Tibial artery (tissue), 4 donors: ENCODE measurements around the gene ZNF593.

Experiments used
- DNase-seq, 2 donors: peaks; one replicate each; pipeline ENCODE4 v3.0.0-alpha.2; 2019
- H3K27ac ChIP-seq, 2 donors: fragments of 200-600 bp; sonication (generic) in 1 of 2; 1 replicate in 1 of 2; 2 replicates in 1 of 2; pipeline ENCODE4 v1.5.1; 2018 to 2019; ENCODE audit warnings: mild to moderate bottlenecking in 1 of 2
- H3K27me3 ChIP-seq, 2 donors: fragments of 200-600 bp; sonication (generic) in 1 of 2; one replicate each; pipeline versions ENCODE4 v1.5.1 to v1.6.0; 2016 to 2019
- H3K36me3 ChIP-seq, 3 donors: fragments of 200-600 bp; sonication (generic) in 2 of 3; one replicate each; pipeline ENCODE4 v1.5.1; 2016 to 2019; ENCODE audit warnings: mild to moderate bottlenecking in 2 of 3
- H3K4me1 ChIP-seq, 4 donors: fragments of 200-600 bp; sonication (generic) in 2 of 4; 1 replicate in 3 of 4; 2 replicates in 1 of 4; pipeline ENCODE4 v1.5.1; 2016 to 2019
- H3K4me3 ChIP-seq, 2 donors: fragments of 200-600 bp; sonication (generic) in 1 of 2; 1 replicate in 1 of 2; 2 replicates in 1 of 2; pipeline ENCODE4 v1.5.1; 2018 to 2019; ENCODE audit warnings: mild to moderate bottlenecking in 2 of 2
- H3K9me3 ChIP-seq, 3 donors: fragments of 200-600 bp; sonication (generic) in 1 of 3; one replicate each; pipeline ENCODE4 v1.5.1; 2016 to 2019
- intact Hi-C: fragments of 100-400 bp; cut with DNase I; formaldehyde crosslinking; loops from one replicate; pipeline ENCODE4 v1.15.0; 2023; ENCODE audit warnings: low total_unique reads
- TF ChIP-seq, protein P1 (sequence below), 2 experiments: fragments of 200-600 bp in 1 of 2; fragments of 450-650 bp in 1 of 2; IDR thresholded peaks; one replicate each; pipeline ENCODE4 v1.5.1; 2017 to 2019; ENCODE audit warnings: antibody characterized with exemption in 2 of 2, mild to moderate bottlenecking in 1 of 2, moderate library complexity in 1 of 2

ZNF593 gene

DNA sequence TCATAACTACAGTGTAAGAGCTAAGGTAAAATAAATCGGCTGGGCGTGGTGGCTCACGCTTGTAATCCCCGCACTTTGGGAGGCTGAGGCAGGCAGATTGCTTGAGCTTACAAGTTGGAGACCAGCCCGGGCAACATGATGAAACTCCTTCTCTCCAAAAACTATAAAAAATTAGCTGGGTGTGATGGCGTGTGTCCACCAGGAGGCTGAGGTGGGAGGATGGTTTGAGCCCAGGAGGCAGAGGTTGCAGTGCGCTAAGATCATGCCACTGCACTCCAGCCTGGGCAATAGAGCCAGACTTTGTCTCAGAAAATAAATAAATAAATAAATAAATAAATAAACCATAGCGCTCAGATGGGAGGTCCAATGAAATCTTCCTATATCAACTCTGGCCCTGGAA, 27.5 kb upstream of the ZNF593 start:
- no peak for DNase-seq
- intact Hi-C loops: loop anchor here (5.0 kb wide), 1 partner anchor 105 kb away; no protein-coding TSS in a partner anchor
- TF ChIP-seq, protein P1, sequence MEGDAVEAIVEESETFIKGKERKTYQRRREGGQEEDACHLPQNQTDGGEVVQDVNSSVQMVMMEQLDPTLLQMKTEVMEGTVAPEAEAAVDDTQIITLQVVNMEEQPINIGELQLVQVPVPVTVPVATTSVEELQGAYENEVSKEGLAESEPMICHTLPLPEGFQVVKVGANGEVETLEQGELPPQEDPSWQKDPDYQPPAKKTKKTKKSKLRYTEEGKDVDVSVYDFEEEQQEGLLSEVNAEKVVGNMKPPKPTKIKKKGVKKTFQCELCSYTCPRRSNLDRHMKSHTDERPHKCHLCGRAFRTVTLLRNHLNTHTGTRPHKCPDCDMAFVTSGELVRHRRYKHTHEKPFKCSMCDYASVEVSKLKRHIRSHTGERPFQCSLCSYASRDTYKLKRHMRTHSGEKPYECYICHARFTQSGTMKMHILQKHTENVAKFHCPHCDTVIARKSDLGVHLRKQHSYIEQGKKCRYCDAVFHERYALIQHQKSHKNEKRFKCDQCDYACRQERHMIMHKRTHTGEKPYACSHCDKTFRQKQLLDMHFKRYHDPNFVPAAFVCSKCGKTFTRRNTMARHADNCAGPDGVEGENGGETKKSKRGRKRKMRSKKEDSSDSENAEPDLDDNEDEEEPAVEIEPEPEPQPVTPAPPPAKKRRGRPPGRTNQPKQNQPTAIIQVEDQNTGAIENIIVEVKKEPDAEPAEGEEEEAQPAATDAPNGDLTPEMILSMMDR (IDR thresholded peaks at IDR 0.05): no peak
- H3K4me3 ChIP-seq: no peak overlapping the region
- no peaks in the 10 kb centered on the region for H3K36me3 ChIP-seq
- peaks cover 0 to 26% of the 10 kb centered on the region in 2 donors for H3K27me3 ChIP-seq
- H3K27ac ChIP-seq: no peak overlapping the region
- peaks cover 0 to 5% (median 0%) of the 10 kb centered on the region in 4 donors for H3K4me1 ChIP-seq
- no peaks in the 10 kb centered on the region for H3K9me3 ChIP-seq

DNA sequence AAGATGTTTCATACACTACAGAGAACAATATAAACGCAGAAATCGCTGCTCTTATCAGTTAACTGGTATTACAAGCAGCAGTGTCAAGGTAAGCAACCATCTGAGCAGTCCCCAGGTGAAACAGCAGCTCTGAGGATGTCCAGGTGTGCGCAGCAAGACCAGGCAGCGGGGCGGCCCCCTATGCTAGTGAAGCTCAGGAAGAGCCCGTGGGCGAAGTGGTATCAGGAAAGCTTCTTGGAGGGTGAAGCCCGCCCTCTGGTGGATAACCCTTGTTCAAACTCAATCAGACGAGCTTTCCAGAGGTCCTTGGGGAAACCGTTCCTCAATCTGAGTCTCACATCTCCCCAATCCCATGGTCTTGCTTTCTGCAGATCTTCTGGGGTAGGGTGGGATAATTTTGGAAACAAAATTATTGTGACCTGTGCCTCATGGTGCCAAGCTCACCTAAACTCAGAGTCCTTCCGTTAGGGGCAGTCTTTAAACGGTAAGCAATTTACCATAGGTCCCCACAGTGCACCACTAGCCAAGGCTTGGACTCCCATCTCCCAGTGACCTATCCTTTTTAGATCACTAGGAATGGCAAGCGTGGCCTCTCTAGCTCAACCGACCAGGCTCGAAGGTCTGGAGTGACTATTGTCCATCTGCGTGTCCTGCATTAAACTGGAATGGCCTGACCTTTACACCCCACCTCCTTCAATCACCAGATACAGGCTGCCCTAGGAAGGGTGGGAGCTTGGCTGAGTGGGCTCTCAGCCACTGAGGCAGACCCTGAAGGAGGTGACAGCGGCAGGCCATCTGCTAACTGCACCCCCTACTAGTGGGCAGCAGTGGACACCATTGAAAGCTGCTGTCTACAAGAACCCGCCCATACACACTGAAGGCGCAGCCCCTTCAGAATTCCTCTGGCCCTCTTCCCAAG, 24.4 kb upstream of the ZNF593 start:
- H3K27ac ChIP-seq: no peak overlapping the region
- peaks cover 0 to 5% (median 0%) of the 10 kb centered on the region in 4 donors for H3K4me1 ChIP-seq
- no peak overlapping the region for H3K4me3 ChIP-seq
- intact Hi-C loops: loop anchor here (5.0 kb wide), 1 partner anchor 43 kb away; no protein-coding TSS in a partner anchor
- TF ChIP-seq, protein P1 (IDR thresholded peaks at IDR 0.05): peak; percentile 71 to 74
- H3K27me3 ChIP-seq: peaks cover 0 to 31% of the 10 kb centered on the region in 2 donors
- DNase-seq: peak; percentile 77 to 83
- no peaks in the 10 kb centered on the region for H3K36me3 ChIP-seq
- no peaks in the 10 kb centered on the region for H3K9me3 ChIP-seq

DNA sequence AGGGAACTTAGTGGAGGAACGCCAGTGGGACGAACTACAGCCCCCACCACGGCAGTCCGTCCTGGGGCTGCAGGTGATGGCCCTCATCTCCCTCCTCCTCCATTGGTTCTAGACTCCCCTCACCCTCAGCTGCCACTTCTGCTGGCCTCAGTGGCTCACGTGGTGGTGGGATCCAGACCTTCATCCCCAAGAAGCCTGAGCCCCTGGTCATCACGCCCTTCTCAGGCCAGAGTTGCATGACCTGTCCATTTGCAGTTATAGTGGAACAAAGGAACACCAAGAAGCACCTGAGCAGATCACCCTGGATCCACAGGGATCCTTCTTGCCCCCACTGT, 23.8 kb upstream of the ZNF593 start:
- TF ChIP-seq, protein P1 (IDR thresholded peaks at IDR 0.05): no peak
- DNase-seq: no peak
- intact Hi-C loops: loop anchor here (1.0 to 5.0 kb wide), 2 partner anchors 23 to 44 kb away; partner anchors contain the start of gene ZNF593
- H3K4me3 ChIP-seq: no peak overlapping the region
- H3K36me3 ChIP-seq: no peaks in the 10 kb centered on the region
- H3K27me3 ChIP-seq: peaks cover 0 to 32% of the 10 kb centered on the region in 2 donors
- H3K9me3 ChIP-seq: no peaks in the 10 kb centered on the region
- H3K4me1 ChIP-seq: peaks cover 0 to 5% (median 0%) of the 10 kb centered on the region in 4 donors
- no peak overlapping the region for H3K27ac ChIP-seq

DNA sequence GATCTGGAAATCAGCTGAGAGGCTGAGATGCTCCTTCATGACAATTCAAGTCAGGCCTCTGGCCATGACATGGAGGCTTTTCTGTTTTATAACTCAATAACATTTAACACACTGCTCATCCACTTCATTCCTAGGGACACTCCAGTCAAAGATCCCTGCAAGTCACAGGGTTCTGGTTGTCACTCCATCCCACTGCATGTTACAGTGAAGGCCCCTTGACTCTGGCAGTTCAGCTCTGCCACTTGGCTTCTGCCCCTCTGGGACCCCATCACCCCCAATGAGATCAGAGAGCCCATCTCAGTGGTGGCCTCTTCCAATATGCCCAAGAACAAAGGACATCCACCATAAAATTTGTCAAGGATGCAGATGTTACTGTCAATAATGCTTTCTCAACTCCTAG, 20.8 kb upstream of the ZNF593 start:
- intact Hi-C loops: loop anchor here (5.0 kb wide), 1 partner anchor 47 kb away; no protein-coding TSS in a partner anchor
- Histone ChIP-seq H3K27me3 (peaks cover 0 to 27% of the 10 kb centered on the region in 2 donors), H3K27ac (no peak overlapping the region), H3K4me3 (no peak overlapping the region), H3K9me3 (no peaks in the 10 kb centered on the region), H3K4me1 (peaks cover 0 to 5% (median 0%) of the 10 kb centered on the region in 4 donors), H3K36me3 (no peaks in the 10 kb centered on the region)
- TF ChIP-seq, protein P1 (IDR thresholded peaks at IDR 0.05): no peak
- DNase-seq: no peak

DNA sequence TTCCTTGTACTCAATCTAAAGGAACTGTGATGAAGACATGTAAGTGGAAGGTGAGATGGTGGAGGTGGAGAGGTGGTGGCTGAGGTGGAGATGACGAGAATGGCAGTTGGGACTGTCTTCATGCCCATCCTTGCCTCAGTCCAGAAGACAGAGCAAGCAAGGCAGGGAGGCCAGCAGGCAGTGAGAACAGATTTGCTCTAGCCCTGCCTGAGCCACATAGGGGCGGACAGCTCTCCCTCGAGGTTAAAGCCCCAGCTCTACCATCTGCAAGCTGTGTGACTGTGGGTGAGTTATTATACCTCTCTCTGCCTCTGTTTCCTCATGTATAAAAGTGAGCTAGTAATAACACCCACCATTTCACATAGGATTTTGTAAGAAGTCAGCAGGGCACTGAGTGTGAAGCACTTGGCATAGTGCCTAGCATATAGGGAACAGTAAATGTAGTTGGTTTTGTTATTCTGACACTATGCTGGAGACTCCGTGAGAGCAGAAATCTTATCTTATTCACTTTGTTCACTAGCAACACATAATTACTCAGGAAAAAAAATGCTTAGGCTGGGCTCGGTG, 15.7 kb upstream of the ZNF593 start:
- TF ChIP-seq, protein P1 (IDR thresholded peaks at IDR 0.05): no peak
- Histone ChIP-seq H3K36me3 (no peaks in the 10 kb centered on the region), H3K9me3 (no peaks in the 10 kb centered on the region), H3K27ac (no peak overlapping the region), H3K4me1 (no peaks in the 10 kb centered on the region), H3K27me3 (peaks cover 0 to 54% of the 10 kb centered on the region in 2 donors), H3K4me3 (no peak overlapping the region)
- intact Hi-C loops: no loop called here
- no peak for DNase-seq
